Endothelial cell of umbilical vein (primary cell): ENCODE data around the gene HYDIN. TPM values are rescaled to one million over a fixed set of nuclear protein-coding genes. Genes with fewer than 3 reads are reported as not detected.

Source experiments
- BruUV-seq: library from RNA; stranded (reverse); fragments of 400-500 nt; replicated peaks from 2 replicates; lab custom pipeline; 2021; lab: Mats Ljungman, UMichigan
- CTCF ChIA-PET: fragments of 300-600, 350-600 bp; sonication (Branson Sonifier 250); formaldehyde crosslinking; loops from one replicate; lab custom pipeline; 2021; ENCODE audit warnings: antibody characterized with exemption, inconsistent platforms; lab: Charles Lee
- POLR2A ChIA-PET: fragments of 300-600, 350-600 bp; sonication (Branson Sonifier 250); formaldehyde crosslinking; loops from one replicate; lab custom pipeline; 2021; ENCODE audit warnings: antibody characterized with exemption, inconsistent platforms; lab: Charles Lee
- DNase-seq: peaks from one replicate; pipeline ENCODE4 v3.0.0-alpha.2; 2011; ENCODE audit warnings: low read depth, low spot score
- FAIRE-seq: peaks from 2 replicates; lab custom pipeline; 2011; peaks lifted over from hg19 to GRCh38; lab: Jason Lieb, UNC
- H2AFZ ChIP-seq: 2 replicates; pipeline ENCODE4 v1.6.0; 2012; ENCODE audit warnings: low read depth, low read length, control low read depth, inconsistent platforms
- H3K27ac ChIP-seq: 2 replicates; pipeline ENCODE4 v1.5.1; 2011; ENCODE audit warnings: low read depth, mild to moderate bottlenecking, control low read depth, low read length, moderate library complexity; ENCODE audit not compliant: insufficient read depth
- H3K27me3 ChIP-seq, 2 experiments: 2 replicates each; pipeline versions ENCODE4 v1.6.0 to v1.6.1; 2011; ENCODE audit warnings: low read length in 2 of 2, mixed read lengths in 1 of 2; ENCODE audit not compliant: control insufficient read depth in 2 of 2, insufficient read depth in 2 of 2
- H3K36me3 ChIP-seq, 2 experiments: 2 replicates in 1 of 2; 3 replicates in 1 of 2; pipeline ENCODE4 v1.5.1; 2011; ENCODE audit warnings: low read length in 2 of 2, mild to moderate bottlenecking in 1 of 2, moderate library complexity in 1 of 2; ENCODE audit not compliant: control insufficient read depth in 2 of 2, insufficient read depth in 2 of 2; ENCODE audit errors: extremely low read depth in 1 of 2
- H3K4me1 ChIP-seq: 3 replicates; pipeline ENCODE4 v1.5.1; 2011; ENCODE audit warnings: mild to moderate bottlenecking, low read length; ENCODE audit not compliant: control insufficient read depth, insufficient read depth; ENCODE audit errors: extremely low read depth
- H3K4me2 ChIP-seq: 2 replicates; pipeline ENCODE4 v1.6.1; 2011; ENCODE audit warnings: low read length, control low read depth, mixed read lengths; ENCODE audit not compliant: insufficient read depth
- H3K4me3 ChIP-seq, 3 experiments: fragments of 200-600 bp in 1 of 3; sonication (generic), shearing (Covaris generic) in 1 of 3; replicated peaks in 1 of 3; 2 replicates each; pipeline ENCODE4 v1.5.1; 2011 to 2016; ENCODE audit warnings: control low read depth in 3 of 3, low read length in 3 of 3, mild to moderate bottlenecking in 2 of 3, inconsistent platforms in 1 of 3, low read depth in 1 of 3, moderate library complexity in 1 of 3; ENCODE audit not compliant: insufficient read depth in 1 of 3
- H3K79me2 ChIP-seq: 2 replicates; pipeline ENCODE4 v1.6.0; 2012; ENCODE audit warnings: low read length, inconsistent platforms; ENCODE audit not compliant: control insufficient read depth, insufficient read depth
- H3K9ac ChIP-seq: replicated peaks from 2 replicates; pipeline ENCODE3; 2011; ENCODE audit warnings: low read length, control low read depth; ENCODE audit not compliant: insufficient read depth; ENCODE audit errors: extremely low read depth
- H3K9me1 ChIP-seq: replicated peaks from 3 replicates; pipeline ENCODE4 v1.6.0; 2011; ENCODE audit warnings: mild to moderate bottlenecking, low read length; ENCODE audit not compliant: control insufficient read depth, insufficient read depth; ENCODE audit errors: extremely low read depth
- H3K9me3 ChIP-seq: replicated peaks from 2 replicates; pipeline ENCODE4 v1.5.1; 2012; ENCODE audit warnings: low read length, inconsistent platforms; ENCODE audit not compliant: control insufficient read depth, insufficient read depth
- H4K20me1 ChIP-seq: replicated peaks from 2 replicates; pipeline ENCODE3; 2011; ENCODE audit warnings: mild to moderate bottlenecking, low read length; ENCODE audit not compliant: control insufficient read depth, insufficient read depth; ENCODE audit errors: extremely low read depth
- EZH2 ChIP-seq: IDR thresholded peaks from 2 replicates; pipeline ENCODE4 v1.6.1; 2012; ENCODE audit warnings: borderline replicate concordance, low read depth, mild to moderate bottlenecking, moderate library complexity, low read length, inconsistent platforms; ENCODE audit not compliant: severe bottlenecking
- FOS ChIP-seq: IDR thresholded peaks from 2 replicates; pipeline ENCODE4 v1.6.1; 2011; ENCODE audit warnings: mild to moderate bottlenecking, low read length, moderate library complexity, borderline replicate concordance; ENCODE audit not compliant: insufficient read depth
- GATA2 ChIP-seq: IDR thresholded peaks from 2 replicates; pipeline ENCODE4 v1.7.0; 2011; ENCODE audit warnings: low read depth, mild to moderate bottlenecking, moderate library complexity, mixed read lengths, low read length; ENCODE audit not compliant: insufficient read length, insufficient read depth
- JUN ChIP-seq: IDR thresholded peaks from 2 replicates; pipeline ENCODE4 v1.6.1; 2011; ENCODE audit warnings: borderline replicate concordance, low read depth; ENCODE audit not compliant: insufficient read length, insufficient read depth
- MAX ChIP-seq: IDR thresholded peaks from 2 replicates; pipeline ENCODE4 v1.6.1; 2011; ENCODE audit not compliant: insufficient read depth, insufficient read length
- MYC ChIP-seq: IDR thresholded peaks from one replicate; pipeline ENCODE4 v1.6.1; 2011; ENCODE audit warnings: mild to moderate bottlenecking, low read depth, low read length
- POLR2A ChIP-seq: IDR thresholded peaks from 2 replicates; pipeline ENCODE4 v1.6.1; 2012; ENCODE audit warnings: low read depth, mild to moderate bottlenecking, control low read depth, low read length
- POLR2AphosphoS5 ChIP-seq: IDR thresholded peaks from 2 replicates; pipeline ENCODE4 v1.6.1; 2012; ENCODE audit warnings: low read depth, mild to moderate bottlenecking, control low read depth, low read length, moderate library complexity; ENCODE audit not compliant: insufficient read depth
- dilution Hi-C: fragments of 300-500 bp; cut with MboI; formaldehyde crosslinking; loops from one replicate; pipeline ENCODE4 v1.15.0; 2019; ENCODE audit warnings: low sequenced_read_pairs; ENCODE audit not compliant: extremely low pct_ligation_motif_present
- intact Hi-C: fragments of 100-400 bp; cut with micrococcal nuclease; formaldehyde crosslinking; loops from one replicate; pipeline ENCODE4 v1.10.0; 2022
- polyA plus RNA-seq, 4 experiments: library from polyadenylated mRNA; depleted of rRNA in 3 of 4; stranded (reverse) in 3 of 4; unstranded in 1 of 4; fragments of >200 nt; gene quantifications; 2 replicates each; pipeline versions ENCODE4 v1.2.1 to v1.2.3, GENCODE V29; 2011 to 2012; ENCODE audit warnings: missing spikeins in 1 of 4
- total RNA-seq: library from RNA; stranded (reverse); gene quantifications from 2 replicates; pipeline ENCODE4 v1.2.3, GENCODE V29; 2021
- TF ChIP-seq, protein P1 (sequence below), 2 donors: IDR thresholded peaks; 1 replicate in 1 of 2; 2 replicates in 1 of 2; pipeline ENCODE4 v1.5.1; 2011; ENCODE audit warnings: low read length in 2 of 2, mild to moderate bottlenecking in 2 of 2, moderate library complexity in 2 of 2, control low read depth in 1 of 2, inconsistent platforms in 1 of 2, low read depth in 1 of 2; ENCODE audit not compliant: insufficient read depth in 1 of 2; ENCODE audit errors: extremely low read depth in 1 of 2

The HYDIN gene
- total and polyA plus RNA-seq, 2 donors (not counting 3 experiments of a cell fraction or from before 2014, with no cell fraction given) = not detected

- no TSS peak for BruUV-seq
- H3K27me3 ChIP-seq = no peaks in the 10 kb centered on the region
- no peak overlapping the region for H3K27ac ChIP-seq
- POLR2A ChIA-PET = no interaction called here
- no peak overlapping the region for H3K4me2 ChIP-seq
- H3K79me2 ChIP-seq = peaks cover 30% of the 10 kb centered on the region
- H3K9me1 ChIP-seq = no peaks in the 10 kb centered on the region
- CTCF ChIA-PET = no interaction called here
- no peak overlapping the region for H2AFZ ChIP-seq
- TF ChIP-seq POLR2A (no peak), MAX (no peak), EZH2 (no peak), MYC (no peak), JUN (no peak), GATA2 (no peak), FOS (no peak), POLR2AphosphoS5 (no peak)
- TF ChIP-seq, protein P1, sequence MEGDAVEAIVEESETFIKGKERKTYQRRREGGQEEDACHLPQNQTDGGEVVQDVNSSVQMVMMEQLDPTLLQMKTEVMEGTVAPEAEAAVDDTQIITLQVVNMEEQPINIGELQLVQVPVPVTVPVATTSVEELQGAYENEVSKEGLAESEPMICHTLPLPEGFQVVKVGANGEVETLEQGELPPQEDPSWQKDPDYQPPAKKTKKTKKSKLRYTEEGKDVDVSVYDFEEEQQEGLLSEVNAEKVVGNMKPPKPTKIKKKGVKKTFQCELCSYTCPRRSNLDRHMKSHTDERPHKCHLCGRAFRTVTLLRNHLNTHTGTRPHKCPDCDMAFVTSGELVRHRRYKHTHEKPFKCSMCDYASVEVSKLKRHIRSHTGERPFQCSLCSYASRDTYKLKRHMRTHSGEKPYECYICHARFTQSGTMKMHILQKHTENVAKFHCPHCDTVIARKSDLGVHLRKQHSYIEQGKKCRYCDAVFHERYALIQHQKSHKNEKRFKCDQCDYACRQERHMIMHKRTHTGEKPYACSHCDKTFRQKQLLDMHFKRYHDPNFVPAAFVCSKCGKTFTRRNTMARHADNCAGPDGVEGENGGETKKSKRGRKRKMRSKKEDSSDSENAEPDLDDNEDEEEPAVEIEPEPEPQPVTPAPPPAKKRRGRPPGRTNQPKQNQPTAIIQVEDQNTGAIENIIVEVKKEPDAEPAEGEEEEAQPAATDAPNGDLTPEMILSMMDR (IDR thresholded peaks at IDR 0.05; ENCODE audit: extremely low read depth in 1 of 2, insufficient read depth in 1 of 2, low read depth in 1 of 2, low read length in 2 of 2) = no peak
- no peaks in the 10 kb centered on the region for H4K20me1 ChIP-seq
- peaks cover 0 to 6% of the 10 kb centered on the region in 2 experiments for H3K36me3 ChIP-seq
- no peak overlapping the region for H3K4me3 ChIP-seq
- intact Hi-C loops = no loop called here
- dilution Hi-C loops = no loop called here
- no peaks in the 10 kb centered on the region for H3K9me3 ChIP-seq
- no peak for DNase-seq
- FAIRE-seq = no peak
- H3K4me1 ChIP-seq = no peaks in the 10 kb centered on the region
- no peak overlapping the region for H3K9ac ChIP-seq
Measured at GRCh38 chr16:70790815-70791214, 439.7 kb downstream of the HYDIN start.
